ENCODE data around the gene CKAP2L.
"Not testable (repeated sequence)": the region's sequence is repeated elsewhere in the genome, so short reads cannot be mapped to it uniquely, and the experiment has no call there.

Gene CKAP2L

GRCh38 chr2:112726487-112727190 lies 37.8 kb downstream of the CKAP2L start:
- peak; percentile 63 to 71 for DNase-seq (ENCODE audit: low read depth in 2 of 2)

DNA sequence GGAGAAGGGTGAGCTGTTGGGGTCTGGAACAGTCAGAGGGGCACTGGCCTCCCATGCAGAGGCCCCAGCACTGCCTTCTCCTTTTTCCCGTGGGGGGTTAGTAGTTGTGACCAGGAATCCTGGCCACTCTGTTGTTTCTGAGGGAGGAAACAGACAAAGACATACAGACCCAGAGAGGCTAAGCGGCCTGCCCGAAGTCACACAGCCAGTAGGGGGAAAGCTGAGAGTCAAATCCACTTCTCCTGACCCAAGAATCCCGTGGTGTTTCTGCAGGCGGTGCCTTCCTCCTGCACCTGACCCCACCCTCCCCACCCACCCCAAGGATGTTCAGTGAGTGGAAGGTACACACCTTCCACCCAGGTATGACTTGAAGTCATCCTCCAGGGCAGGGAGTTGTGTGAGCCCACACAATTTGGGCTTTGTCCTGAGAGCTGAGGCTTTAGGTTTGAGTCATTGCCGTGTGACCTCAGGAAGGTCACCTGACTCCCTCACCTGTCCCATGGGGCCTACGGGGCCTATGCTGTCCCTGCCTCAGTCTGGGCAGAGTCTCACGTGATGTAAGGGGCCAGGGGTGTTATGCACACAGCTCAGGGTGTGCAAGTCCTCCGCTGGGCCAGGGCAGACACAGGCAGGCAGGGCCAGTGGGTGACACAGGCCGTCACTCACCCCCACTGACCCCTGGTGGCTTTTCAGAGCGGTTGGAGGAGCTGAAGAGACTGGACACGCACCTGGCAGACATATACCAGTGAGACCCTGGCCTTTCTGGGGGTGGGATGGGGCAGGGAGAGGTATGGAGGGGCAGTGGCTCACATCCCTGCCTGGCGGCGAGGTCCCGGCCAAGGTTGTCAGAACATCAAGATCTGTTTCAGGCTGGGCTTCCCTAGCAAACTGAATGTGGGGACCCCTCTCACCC lies 38.6 kb downstream of the CKAP2L start:
- DNase-seq (ENCODE audit: low read depth in 2 of 2), result no peak

DNA sequence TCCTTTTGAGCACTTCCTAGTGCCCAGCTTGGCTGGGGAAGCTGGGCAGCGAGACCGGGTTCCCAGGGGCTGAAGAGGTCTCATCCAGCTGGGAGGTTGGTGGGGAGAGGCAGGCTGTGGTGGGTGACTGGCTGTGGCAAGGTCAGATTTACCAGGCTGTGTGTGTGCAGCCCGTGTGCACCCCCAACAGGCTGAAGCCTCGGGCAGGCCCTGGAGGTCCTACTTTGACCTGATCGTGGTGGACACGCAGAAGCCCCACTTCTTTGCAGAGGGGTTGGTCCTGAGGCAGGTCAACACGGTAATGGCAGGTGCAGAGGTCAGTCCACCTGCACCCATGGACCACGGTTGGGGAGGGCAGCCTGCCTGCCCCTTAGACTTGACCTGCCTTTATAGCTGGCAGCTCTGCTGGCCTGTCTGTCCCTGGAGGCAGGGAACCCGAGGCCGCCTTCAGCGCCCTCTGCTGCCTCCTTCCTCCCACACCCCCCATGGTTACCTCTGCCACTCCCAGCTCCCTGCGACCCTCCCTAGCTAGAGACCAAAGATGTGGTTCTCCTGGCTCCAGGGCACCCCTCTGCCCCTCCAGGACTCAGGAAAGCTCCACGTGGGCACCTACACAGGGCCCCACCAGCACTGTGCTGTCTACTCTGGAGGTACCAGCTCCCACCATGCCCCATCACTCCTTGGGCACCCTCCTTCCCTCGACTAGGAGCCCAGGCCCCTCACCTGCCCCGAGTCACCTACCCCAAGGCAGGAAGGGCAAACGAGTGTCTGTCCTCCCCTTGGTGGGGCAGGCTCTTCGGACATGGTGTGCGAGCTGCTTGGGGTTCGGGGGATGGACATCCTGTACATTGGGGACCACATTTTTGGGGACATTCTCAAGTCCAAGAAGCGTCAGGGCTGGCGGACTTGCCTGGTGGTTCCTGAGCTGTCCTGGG lies 39.6 kb downstream of the CKAP2L start:
- DNase-seq (ENCODE audit: low read depth in 2 of 2), result no peak

DNA sequence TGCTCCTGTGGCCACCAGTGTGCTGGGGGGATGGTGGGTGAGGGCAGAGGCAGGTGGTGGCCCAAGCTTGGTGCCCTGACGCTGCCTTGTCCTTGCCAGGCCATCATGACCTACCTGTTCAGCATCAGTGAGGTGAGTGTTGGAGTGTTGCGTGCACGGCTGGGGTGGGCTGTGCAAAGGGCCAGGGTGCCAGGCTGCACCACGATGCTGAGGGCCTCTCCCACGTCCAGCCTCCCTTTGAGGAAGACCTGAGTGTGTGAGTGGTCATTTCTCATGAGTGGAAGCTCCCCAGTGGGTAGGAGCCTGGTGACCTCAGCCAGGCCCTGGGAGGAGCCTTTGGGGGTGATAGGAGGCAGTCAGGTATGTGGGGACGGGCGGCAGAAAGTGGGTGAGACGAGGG lies 40.4 kb downstream of the CKAP2L start:
- no peak for DNase-seq (ENCODE audit: low read depth in 2 of 2)

- DNase-seq (ENCODE audit: low read depth in 2 of 2), result no peak
These were observed 40.9 kb downstream of the CKAP2L start for GRCh38 chr2:112723547-112723940.

DNA sequence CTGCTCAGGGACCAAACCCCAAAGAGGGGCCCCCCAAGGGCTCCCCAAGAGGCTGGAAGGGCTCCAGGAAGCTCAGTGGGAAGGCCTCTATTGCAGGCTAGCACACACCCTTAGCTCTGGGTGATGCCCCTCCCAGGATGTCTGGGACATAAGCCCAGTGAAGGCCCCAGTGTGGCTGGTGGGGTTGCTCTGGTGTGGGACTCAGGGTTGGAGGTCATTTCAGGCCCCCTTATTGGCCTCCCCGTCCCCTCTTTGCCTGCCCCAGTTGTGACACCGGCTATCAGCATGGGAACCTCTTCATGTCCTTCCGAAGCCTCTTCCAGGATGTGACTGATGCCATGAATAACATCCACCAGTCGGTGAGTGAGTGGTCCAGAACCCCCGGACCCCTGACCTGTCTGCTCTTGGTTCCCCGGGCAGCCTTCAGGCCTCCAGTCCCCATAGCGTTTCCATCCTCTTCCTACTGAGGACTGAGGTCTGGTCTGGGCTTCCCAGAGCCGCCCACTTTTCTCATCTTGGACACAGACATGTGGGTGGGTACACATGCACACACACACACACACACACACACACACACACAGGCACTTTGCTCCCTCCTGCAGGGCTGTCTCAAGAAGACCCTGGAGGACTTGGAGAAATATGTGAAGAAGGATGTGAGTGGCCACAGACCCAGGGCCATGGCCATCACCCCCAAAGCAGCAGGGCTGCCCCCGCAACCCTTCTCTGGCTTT lies 41.4 kb downstream of the CKAP2L start:
- DNase-seq (ENCODE audit: low read depth in 2 of 2), result no peak

GRCh38 chr2:112721819-112722522 lies 42.4 kb downstream of the CKAP2L start:
- no peak for DNase-seq (ENCODE audit: low read depth in 2 of 2)

DNA sequence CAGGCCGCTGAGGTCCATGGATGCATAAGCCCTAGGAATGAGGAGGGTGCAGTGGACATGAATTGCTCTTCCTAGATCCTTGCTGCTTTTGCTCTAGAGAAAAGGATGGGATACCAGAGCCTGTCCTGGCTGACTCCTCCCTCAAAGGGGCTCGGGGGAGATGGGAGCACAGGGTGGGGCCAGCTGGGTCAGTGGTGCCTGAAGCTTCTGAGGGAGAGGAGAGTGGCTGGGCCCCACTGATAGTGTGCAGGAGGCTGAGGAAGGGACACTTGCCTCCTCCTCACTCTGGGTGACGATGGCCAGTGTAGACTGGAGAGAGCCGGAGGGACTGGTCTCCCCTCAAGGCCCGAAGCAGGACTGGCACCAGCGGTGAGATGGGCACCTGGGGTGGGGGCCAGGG lies 43.6 kb downstream of the CKAP2L start, which contains the start of gene NT5DC4:
Gene NT5DC4, plus strand, starts transcription at position 236 of the 400 bp plus-strand sequence. Its CDS starts 60 bp downstream, at position 296.
- no peak for DNase-seq (ENCODE audit: low read depth in 2 of 2)

- no peak for DNase-seq (ENCODE audit: low read depth in 2 of 2)
These were observed 45.5 kb downstream of the CKAP2L start for GRCh38 chr2:112718863-112719370.

DNA sequence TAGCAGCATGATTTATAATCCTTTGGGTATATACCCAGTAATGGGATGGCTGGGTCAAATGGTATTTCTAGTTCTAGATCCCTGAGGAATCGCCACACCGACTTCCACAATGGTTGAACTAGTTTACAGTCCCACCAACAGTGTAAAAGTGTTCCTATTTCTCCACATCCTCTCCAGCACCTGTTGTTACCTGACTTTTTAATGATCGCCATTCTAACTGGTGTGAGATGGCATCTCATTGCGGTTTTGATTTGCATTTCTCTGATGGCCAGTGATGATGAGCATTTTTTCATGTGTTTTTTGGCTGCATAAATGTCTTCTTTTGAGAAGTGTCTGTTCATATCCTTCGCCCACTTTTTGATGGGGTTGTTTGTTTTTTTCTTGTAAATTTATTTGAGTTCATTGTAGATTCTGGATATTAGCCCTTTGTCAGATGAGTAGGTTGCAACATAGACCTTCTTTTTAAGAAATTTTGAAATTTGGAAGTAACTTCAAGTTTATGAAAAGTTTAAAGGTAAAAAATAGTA lies 47.5 kb downstream of the CKAP2L start:
- DNase-seq (ENCODE audit: low read depth in 2 of 2), result not testable (repeated sequence)

DNA sequence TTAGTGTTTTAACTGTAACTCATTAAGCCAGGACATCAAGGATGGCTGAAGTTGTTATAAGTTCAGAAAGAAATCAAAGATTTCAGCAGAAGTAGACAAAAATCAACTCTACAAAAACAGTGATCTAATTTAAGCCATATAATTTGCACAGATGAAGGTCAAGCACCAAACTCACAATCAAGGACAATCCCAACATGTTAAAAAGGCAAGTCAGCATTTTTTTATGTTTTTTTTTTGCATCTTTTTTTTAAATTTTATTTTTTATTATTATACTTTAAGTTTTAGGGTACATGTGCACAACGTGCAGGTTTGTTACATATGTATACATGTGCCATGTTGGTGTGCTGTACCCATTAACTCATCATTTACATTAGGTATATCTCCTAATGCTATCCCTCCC lies 48.3 kb downstream of the CKAP2L start:
- DNase-seq (ENCODE audit: low read depth in 2 of 2), result not testable (repeated sequence)

DNA sequence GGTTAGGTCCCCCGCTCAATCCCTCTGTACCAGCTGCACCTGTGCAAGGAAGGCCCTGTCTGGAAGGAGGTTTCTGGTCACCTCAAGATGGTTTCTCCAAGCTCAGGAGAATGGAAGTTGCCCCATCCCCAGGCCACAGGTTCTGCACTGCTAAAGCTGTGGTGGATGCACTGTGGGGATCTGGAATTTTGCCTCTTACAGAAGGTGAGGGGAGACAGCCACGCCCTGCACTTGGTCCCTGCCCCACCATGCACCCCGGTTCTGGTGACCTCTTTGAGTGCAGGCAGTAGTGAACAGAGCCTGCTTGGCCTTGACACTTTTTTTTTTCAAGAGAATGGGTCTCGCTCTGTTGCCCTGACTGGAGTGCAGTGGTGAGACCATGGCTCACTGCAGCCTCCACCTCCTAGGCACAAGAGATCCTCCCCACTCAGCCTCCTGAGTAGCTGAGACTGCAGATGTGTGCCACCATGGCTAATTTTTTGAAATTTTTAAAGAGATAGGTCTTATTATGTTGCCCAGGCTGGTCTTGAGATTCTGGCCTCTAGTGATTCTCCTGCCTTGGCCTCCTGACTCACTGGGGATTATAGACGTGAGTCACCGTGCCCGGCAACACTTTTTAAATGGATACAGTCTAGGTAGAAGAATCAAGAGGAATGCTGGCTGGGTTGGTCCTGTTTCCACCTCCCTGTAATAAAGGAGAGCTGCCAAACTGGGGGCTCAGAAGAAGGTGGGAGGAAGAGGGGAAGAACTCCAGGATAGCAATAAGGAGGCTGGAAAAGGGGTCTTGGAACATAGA lies 49.4 kb downstream of the CKAP2L start:
- no peak for DNase-seq (ENCODE audit: low read depth in 2 of 2)

GRCh38 chr2:112714331-112714730 lies 50.1 kb downstream of the CKAP2L start:
- no peak for DNase-seq (ENCODE audit: low read depth in 2 of 2)

GRCh38 chr2:112713926-112714325 lies 50.5 kb downstream of the CKAP2L start:
- DNase-seq (ENCODE audit: low read depth in 2 of 2), result no peak

GRCh38 chr2:112713585-112713925 lies 50.9 kb downstream of the CKAP2L start:
- no peak for DNase-seq (ENCODE audit: low read depth in 2 of 2)

- no peak for DNase-seq (ENCODE audit: low read depth in 2 of 2)
These were observed 51.4 kb downstream of the CKAP2L start for GRCh38 chr2:112712903-112713584.

GRCh38 chr2:112712465-112712864 lies 51.9 kb downstream of the CKAP2L start:
- DNase-seq (ENCODE audit: low read depth in 2 of 2), result no peak

GRCh38 chr2:112710956-112711750 lies 53.3 kb downstream of the CKAP2L start:
- DNase-seq (ENCODE audit: low read depth in 2 of 2), result no peak

All from stimulated activated CD8-positive, alpha-beta memory T cell treated with anti-CD3 and anti-CD28 coated beads, Interleukin-15, amount 100 ng/mL, for 4 hours (primary cell).